HL-60 (cell line): ENCODE measurements around the gene KCTD15.

Source experiments
- CTCF ChIP-seq: IDR thresholded peaks from one replicate; pipeline ENCODE4 v1.5.1; 2011; ENCODE audit warnings: low read length, control low read depth, inconsistent platforms; ENCODE audit not compliant: insufficient read depth
- POLR2AphosphoS5 ChIP-seq: IDR thresholded peaks from 2 replicates; pipeline ENCODE4 v1.6.1; 2012; ENCODE audit warnings: low read depth
- REST ChIP-seq: IDR thresholded peaks from 2 replicates; pipeline ENCODE4 v1.6.1; 2012; ENCODE audit warnings: low read depth; ENCODE audit not compliant: insufficient replicate concordance
- SPI1 ChIP-seq: IDR thresholded peaks from 2 replicates; pipeline ENCODE4 v1.6.1; 2012; ENCODE audit warnings: low read depth, mild to moderate bottlenecking, borderline replicate concordance

GRCh38 chr19:33758541-33759013 is 38.1 kb upstream of the KCTD15 start:
- TF ChIP-seq CTCF: no peak
- TF ChIP-seq SPI1: no peak
- no peak for TF ChIP-seq POLR2AphosphoS5
- no peak for TF ChIP-seq REST
